Measurements from ENCODE around the gene AGRN.
"Not testable (repeated sequence)": the region's sequence is repeated elsewhere in the genome, so short reads cannot be mapped to it uniquely, and the experiment has no call there.

The AGRN gene

DNA sequence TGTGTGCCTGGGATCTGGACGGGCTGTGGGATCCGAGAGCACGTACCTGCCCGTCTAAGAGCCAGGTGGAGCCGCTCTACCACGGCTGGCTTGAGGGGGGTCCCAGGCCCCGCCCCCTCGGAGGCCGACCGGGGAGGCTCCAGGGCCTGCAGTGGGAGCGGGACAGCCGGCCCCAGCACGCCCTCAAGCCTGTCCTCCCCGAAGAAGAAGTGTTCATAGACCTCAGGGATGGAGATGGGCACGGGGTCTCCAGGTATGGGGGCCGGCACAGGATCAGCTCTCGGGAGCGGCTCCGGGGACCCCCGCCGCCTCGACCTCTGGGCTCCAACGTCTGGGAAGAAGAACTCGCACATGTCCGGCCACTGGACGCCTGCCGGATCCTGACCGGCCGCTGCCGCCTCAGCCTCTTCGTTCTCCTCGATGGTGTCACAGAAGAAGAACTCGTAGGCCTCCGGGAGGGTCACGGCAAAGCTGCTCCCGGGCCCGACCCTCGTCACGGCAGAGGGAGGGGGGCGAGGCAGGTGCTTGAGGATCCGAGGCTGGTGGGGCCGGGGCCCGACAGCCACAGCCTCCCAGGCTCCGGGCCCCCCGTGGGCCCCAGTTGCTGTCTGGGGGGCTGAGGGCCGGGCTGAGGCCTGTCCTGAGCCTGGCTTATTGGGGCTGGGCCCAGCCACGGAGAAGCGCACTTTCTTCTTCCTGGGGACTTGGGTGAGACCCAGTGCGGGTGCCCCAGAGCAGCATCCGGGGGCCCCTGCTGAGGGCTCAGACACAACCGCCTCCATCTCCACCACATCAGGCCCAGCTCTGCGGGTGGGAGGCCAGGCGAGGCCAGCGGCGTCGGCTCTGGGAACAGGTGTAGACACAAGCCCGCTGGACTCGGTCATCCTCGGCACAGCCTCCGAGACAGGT is 40.8 kb upstream of the AGRN start:
- H3K4me3 ChIP-seq (ENCODE audit: low read length) = no peak overlapping the region
- no peak for TF ChIP-seq ZNF274 (IDR thresholded peaks at IDR 0.05; ENCODE audit: low read depth, low read length)

DNA sequence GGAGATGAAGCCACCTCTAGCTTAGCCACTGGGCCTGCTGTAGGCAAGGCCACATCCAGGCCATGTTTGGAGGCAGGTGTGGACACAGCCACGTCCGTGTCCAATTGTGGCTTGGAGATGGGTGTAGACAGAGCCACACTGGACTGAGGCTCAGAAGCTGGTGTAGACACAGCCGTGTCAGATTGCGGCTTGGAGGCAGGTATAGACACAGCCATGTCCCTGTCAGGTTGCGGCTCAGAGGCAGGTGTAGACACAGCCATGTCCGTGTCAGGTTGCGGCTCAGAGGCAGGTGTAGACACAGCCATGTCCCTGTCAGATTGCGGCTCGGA is 40.2 kb upstream of the AGRN start:
- no peak overlapping the region for H3K4me3 ChIP-seq (ENCODE audit: low read length)
- no peak for TF ChIP-seq ZNF274 (IDR thresholded peaks at IDR 0.05; ENCODE audit: low read depth, low read length)

DNA sequence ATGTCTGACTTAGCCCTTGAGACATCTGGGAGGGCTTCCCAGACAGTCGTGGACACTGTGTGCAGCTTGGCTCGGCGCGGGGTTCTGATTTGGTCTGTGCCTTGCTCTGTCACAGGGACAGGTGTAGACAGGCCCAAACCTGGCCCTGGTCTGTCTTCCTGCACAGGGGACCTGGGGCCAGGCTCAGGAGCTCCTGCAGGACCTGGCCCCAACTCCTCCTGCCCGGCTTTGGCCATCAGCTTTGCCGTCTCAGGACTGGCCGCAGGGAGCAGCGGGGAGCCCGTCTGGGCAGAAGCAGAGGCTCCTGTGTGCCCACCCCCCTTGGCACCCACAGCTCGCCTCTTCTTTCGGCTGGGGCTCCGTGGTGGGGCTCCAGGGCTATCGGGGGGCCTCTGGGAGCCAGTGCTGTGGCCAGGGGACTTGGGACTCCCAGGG is 39.8 kb upstream of the AGRN start:
- no peak for TF ChIP-seq ZNF274 (IDR thresholded peaks at IDR 0.05; ENCODE audit: low read depth, low read length)
- H3K4me3 ChIP-seq (ENCODE audit: low read length) = no peak overlapping the region

DNA sequence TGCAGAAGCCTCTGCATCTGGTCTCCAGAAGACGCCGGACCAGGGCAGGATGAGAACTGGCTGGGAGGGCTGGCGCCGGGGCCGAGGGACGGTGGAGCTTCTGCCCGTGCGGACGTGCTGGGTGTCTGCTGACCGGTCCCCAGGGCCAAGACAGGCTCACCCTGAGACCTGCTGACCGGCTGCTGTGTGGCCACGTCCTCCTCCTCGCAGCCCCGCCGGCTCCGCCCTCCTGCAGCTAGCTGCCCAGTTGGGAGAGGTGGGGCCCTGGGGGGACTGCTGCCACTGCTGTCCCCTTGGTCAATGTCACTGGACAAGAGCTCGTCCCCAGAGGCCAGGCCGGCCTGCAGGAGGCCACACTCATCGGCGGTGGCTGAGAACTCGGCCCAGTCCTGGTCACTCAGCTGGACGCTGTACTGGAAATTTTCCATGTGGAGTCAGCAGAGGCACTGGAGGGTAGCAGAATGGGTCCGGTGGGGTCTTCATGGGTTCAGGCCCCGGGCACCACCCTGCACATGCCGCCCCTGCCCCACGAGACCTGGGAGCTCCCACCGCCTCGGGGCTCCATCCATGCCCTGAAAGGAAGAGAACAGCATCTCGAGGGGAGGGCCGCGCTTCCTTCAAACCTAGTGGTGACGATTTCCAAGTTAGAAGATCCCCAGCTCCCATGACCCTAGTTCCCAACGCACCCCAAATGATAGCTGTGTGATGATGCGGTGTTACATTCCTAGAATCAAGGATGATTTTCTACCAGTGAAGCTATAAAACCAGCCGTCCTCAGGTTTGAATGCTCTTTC is 39.1 kb upstream of the AGRN start:
- no peak overlapping the region for H3K4me3 ChIP-seq (ENCODE audit: low read length)
- TF ChIP-seq ZNF274 (IDR thresholded peaks at IDR 0.05; ENCODE audit: low read depth, low read length) = no peak

DNA sequence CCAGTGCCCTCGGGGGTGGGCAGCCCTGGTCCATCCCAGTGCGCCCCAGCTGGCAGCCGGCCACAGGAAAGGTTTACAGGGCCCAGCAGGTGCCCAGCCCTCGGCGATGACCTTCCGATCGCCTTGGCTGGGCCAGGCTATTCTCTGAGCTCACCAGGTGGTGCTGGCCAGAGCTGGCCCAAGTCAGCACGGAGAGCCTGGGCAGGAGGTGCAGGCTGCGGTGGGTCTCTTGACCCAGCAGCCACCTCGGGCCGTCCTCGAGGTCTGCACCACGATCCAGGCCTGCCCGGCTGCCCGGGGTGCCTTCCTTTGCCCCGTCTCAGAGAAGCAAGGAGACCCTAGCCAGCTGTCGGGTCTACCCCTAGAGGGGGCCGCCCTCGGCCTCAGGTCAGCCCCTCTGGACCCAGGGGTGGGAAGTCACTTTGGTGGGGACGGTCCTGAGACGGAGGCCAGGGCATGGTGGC is 38.4 kb upstream of the AGRN start:
- H3K4me3 ChIP-seq (ENCODE audit: low read length) = no peak overlapping the region
- TF ChIP-seq ZNF274 (IDR thresholded peaks at IDR 0.05; ENCODE audit: low read depth, low read length) = no peak

DNA sequence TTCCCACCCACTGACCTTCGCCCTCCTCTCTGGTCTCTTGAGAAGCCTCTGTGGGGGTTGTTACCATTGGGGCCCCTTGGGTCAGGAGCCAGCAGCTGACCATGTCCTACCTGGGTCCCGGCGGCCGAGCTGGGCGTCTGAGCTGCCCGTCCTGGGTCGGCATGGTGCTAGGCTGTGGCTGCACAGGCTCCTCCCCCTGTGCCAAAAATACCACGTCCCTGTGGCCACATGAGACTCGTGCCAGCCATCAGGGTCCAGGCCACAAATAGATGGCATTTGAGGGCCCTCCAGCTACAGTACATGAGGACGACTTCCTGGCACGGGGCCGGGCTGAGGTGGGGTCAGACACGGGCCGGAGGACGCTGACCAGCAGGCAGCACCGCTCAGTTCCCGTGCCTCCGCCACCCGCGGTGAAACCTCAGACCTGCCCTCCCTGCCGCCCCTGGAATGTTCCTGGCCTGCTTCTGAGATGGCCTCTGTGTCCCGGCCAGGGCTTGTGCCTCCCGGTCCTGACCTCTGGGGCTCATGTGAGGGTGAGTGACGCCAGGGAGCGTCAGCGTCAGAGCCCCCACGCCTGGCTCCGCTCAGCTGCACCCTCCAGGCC is 37.9 kb upstream of the AGRN start, which contains the start of gene PERM1:
TSS of gene PERM1 (minus strand) at position 139 of the 604 bp plus-strand sequence. CDS start 1,064 bp downstream, outside the sequence.
- TF ChIP-seq ZNF274 (IDR thresholded peaks at IDR 0.05; ENCODE audit: low read depth, low read length) = no peak
- no peak within 1 kb of the TSS for H3K4me3 ChIP-seq (ENCODE audit: low read length)

DNA sequence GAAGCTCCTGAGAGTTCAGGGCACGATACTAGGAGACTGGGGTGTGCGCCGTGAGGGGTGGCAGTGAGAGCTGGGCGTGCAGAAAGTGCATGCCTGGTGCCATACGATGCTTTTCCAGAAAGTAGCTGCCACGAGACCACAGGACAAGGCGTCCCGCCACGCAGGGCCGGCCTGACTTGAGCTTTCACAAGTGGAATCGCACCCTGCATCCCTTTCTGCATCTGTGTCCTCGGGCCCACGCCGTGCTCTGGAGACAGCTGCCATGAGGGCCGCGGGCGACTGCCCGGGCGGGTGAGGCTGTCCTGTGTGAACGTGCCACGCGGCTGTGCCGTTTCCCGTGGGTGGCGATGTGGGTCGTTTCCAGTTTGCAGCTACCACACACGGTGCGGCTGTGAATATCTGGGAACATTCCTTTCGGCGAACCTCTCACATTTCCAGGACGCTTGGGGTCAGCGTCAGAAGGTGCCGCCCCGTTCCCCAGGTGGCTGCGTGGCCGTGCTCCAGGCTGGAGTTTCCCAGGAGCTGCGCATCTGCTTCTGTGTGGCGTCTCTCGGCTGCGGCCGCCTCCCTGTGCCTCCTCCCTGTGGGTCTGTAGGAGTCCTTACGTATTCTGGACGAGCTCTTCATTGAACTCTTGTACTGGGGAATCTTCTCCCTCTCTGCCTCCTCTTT is 37.0 kb upstream of the AGRN start:
- no peak for TF ChIP-seq ZNF274 (IDR thresholded peaks at IDR 0.05; ENCODE audit: low read depth, low read length)
- no peak overlapping the region for H3K4me3 ChIP-seq (ENCODE audit: low read length)

DNA sequence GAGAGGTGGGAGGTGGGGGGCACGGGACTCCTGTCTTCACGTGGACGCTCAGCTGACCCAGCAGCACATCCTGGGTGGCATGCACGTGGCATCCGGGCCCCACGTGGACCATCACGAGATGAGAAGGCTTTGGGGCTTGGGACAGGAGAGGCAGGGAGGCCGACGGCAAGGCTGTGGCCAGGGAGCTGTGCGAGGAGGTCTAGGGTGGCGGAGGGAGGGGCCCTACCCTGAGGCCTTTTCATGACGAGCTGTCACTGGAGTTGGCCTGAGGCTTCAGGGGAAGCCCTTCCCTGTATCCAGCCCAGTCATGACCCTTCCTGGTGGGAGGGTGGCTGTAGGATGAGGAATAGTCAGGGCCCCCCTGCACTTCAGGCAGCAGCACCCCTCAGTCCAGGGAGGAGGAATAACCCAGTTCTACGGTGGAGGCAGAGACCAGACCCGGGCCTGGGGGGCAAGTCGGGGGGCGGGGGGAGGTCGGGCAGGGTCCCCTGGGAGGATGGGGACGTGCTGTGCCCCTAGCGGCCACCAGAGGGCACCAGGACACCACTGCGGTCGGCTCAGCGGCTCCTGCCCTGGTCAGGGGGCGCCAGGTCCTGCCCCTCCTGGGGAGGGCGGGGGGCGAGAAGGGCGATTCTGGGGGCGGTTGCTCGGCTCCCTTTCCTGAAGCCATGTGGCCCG is 36.0 kb upstream of the AGRN start:
- no peak overlapping the region for H3K4me3 ChIP-seq (ENCODE audit: low read length)
- no peak for TF ChIP-seq ZNF274 (IDR thresholded peaks at IDR 0.05; ENCODE audit: low read depth, low read length)

DNA sequence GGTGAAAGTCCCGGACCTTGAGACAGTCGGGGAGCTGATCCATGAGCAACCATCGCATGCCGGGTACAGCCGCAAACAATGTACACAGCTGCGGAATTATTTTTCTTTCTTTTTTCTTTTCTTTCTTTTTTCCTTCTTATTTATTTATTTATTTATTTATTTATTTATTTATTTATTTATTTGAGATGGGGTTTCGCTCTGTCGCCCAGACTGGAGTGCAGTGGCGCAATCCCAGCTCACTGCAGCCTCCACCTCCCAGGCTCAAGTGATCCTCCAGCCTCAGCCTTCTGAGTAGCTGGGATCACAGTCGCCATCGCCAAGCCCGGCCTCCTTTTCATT is 35.5 kb upstream of the AGRN start:
- TF ChIP-seq ZNF274 (IDR thresholded peaks at IDR 0.05; ENCODE audit: low read depth, low read length) = no peak
- no peak overlapping the region for H3K4me3 ChIP-seq (ENCODE audit: low read length)

DNA sequence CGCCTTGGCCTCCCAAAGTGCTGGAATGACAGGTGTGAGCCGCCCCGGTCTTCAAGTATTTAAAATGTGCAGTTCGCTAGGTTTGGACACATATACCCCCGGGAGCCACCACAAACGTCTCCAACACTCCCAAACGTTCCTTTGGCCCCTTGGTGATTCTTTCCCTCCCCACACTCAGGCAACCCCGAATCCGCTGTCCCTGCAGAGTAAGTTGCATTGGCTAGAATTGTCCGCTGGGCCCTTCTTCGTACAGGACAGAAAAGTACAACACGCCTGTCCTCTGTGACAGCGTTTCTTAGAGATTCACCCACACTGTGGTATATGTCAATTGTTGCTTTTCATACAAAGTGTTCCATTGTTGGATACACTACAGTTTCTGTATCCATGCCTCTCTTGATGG is 34.8 kb upstream of the AGRN start:
- H3K4me3 ChIP-seq (ENCODE audit: low read length) = no peak overlapping the region
- no peak for TF ChIP-seq ZNF274 (IDR thresholded peaks at IDR 0.05; ENCODE audit: low read depth, low read length)

DNA sequence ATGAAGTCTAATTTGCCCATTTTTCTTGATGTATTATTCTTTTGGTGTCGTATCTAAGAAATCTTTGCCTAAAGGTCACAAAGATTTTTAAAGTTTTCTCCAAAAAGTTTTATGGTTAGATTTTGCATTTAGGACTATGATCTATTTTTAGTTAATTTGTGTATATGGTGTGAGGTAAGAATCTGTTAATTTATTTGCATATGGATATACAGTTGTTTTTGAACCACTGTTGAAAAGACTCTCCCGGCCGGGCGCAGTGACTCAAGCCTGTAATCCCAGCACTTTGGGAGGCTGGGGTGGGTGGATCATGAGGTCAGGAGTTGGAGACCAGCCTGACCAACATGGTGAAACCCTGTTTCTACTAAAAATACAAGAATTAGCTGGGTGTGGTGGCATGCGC is 31.9 kb upstream of the AGRN start:
- H3K4me3 ChIP-seq (ENCODE audit: low read length) = not testable (repeated sequence)

DNA sequence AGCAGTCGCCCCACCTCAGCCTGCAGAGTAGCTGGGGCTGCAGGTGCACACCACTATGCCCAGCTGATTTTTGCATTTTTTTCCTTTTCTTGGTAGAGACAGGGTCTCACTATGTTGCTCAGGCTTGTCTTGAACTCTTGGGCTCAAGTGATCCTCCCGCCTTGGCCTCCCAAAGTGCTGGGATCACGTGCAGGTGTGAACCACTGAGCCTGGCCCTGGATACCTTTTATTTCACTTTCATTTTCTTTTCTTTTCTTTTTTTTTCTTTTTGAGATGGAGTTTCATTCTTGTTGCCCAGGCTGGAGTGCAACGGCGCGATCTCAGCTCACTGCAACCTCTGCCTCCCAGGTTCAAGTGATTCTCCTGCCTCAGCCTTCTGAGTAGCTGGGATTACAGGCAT is 28.6 kb upstream of the AGRN start:
- not testable (repeated sequence) for H3K4me3 ChIP-seq (ENCODE audit: low read length)

DNA sequence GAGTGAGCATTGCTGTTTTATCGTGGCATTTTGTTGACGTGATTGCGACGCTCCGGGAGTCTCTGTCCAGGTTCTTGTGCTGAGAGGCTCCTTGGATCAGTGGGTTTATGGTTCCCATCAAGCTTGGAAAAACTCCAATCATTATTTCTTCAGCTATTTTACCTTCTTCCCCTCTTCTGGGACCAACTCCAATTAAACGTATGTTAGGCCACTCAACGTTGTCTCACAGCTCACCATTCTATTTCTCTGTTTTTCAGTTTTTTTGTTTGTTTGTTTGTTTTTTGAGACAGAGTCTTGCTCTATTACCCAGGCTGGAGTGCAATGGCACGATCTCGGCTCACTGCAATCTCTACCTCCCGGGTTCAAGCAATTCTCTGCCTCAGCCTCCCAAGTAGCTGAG is 28.0 kb upstream of the AGRN start:
- TF ChIP-seq ZNF274 (IDR thresholded peaks at IDR 0.05; ENCODE audit: low read depth, low read length) = no peak
- no peak overlapping the region for H3K4me3 ChIP-seq (ENCODE audit: low read length)

DNA sequence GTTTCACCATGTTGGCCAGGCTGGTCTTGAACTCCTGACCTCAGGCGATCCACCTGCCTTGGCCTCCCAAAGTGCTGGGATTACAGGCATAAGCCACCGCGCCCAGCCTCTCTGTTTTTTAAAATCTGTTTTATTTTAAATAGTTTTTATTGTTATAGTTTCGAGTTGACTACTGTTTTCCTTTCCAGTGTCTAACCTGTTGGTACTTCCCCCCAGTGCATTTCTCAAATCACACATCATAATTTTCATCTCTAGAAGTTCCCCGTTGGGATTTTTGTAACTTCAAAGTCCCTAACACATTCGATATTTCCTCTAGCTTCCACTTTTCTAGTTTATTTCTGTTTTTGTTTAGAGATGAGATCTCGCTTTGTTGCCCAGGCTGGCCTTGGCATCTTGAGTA is 27.6 kb upstream of the AGRN start:
- TF ChIP-seq ZNF274 (IDR thresholded peaks at IDR 0.05; ENCODE audit: low read depth, low read length) = no peak
- no peak overlapping the region for H3K4me3 ChIP-seq (ENCODE audit: low read length)

Data from GM08714 (cell line).